IMR-90 (cell line): ENCODE data around the gene ETS1. TPM values are rescaled to one million over a fixed set of nuclear protein-coding genes. Genes with fewer than 3 reads are reported as not detected.

Experiments
- ATAC-seq: fragments of 200-7000 bp; cut with Tn5 transposase; 2 replicates; pipeline ENCODE4 v1.9.1; 2020; ENCODE audit warnings: low read depth, mild to moderate bottlenecking, moderate library complexity
- BruUV-seq: library from RNA; stranded (reverse); fragments of 400-500 nt; replicated peaks from 2 replicates; lab custom pipeline; 2021; lab: Mats Ljungman, UMichigan
- CTCF ChIA-PET: fragments of 300-600 bp; formaldehyde crosslinking; extraction: SDS; loops from one replicate; lab custom pipeline; 2021; ENCODE audit warnings: antibody characterized with exemption; lab: Yijun Ruan, JAX
- POLR2A ChIA-PET: fragments of 300-600 bp; sonication (Branson Sonifier 250); formaldehyde crosslinking; loops from one replicate; lab custom pipeline; 2022; ENCODE audit warnings: antibody characterized with exemption; ENCODE audit not compliant: unreplicated experiment; lab: Charles Lee
- DNase-seq: peaks from one replicate; pipeline ENCODE4 v3.0.0; 2013
- H2AFZ ChIP-seq: replicated peaks from 2 replicates; pipeline ENCODE3; 2013; ENCODE audit warnings: low read length, mild to moderate bottlenecking; ENCODE audit not compliant: poor library complexity
- H2AK5ac ChIP-seq: 2 replicates; pipeline ENCODE4 v1.6.1; 2013; ENCODE audit warnings: low read depth, low read length, inconsistent platforms
- H2AK9ac ChIP-seq: replicated peaks from 2 replicates; pipeline ENCODE3; 2013; ENCODE audit warnings: mild to moderate bottlenecking, low read depth, low read length, moderate library complexity; ENCODE audit not compliant: poor library complexity
- H2BK120ac ChIP-seq: 2 replicates; pipeline ENCODE4 v1.6.1; 2013; ENCODE audit warnings: low read depth, low read length, inconsistent platforms
- H2BK15ac ChIP-seq: 3 replicates; pipeline ENCODE4 v1.6.1; 2013; ENCODE audit warnings: low read depth, low read length, inconsistent platforms
- H2BK20ac ChIP-seq: 2 replicates; pipeline ENCODE4 v1.6.1; 2013; ENCODE audit warnings: low read depth, mild to moderate bottlenecking, inconsistent platforms, low read length, moderate library complexity
- H2BK5ac ChIP-seq: 2 replicates; pipeline ENCODE4 v1.6.1; 2013; ENCODE audit warnings: mild to moderate bottlenecking, low read depth, low read length, inconsistent platforms; ENCODE audit not compliant: poor library complexity, severe bottlenecking
- H3K14ac ChIP-seq: replicated peaks from 2 replicates; pipeline ENCODE4 v1.6.1; 2013; ENCODE audit warnings: low read depth, low read length, inconsistent platforms
- H3K18ac ChIP-seq: 2 replicates; pipeline ENCODE4 v1.6.1; 2013; ENCODE audit warnings: low read depth, low read length, control low read depth
- H3K23ac ChIP-seq: 2 replicates; pipeline ENCODE4 v1.6.1; 2013; ENCODE audit warnings: low read depth, low read length, inconsistent platforms
- H3K27ac ChIP-seq: 2 replicates; pipeline ENCODE4 v1.5.1; 2013; ENCODE audit warnings: mild to moderate bottlenecking, control low read depth, low read length; ENCODE audit not compliant: insufficient read depth
- H3K27me3 ChIP-seq: 2 replicates; pipeline ENCODE4 v1.6.1; 2013; ENCODE audit warnings: low read length; ENCODE audit not compliant: control insufficient read depth, insufficient read depth
- H3K36me3 ChIP-seq: 2 replicates; pipeline ENCODE4 v1.6.1; 2013; ENCODE audit warnings: low read length, mixed read lengths; ENCODE audit not compliant: control insufficient read depth, insufficient read depth
- H3K4ac ChIP-seq: 2 replicates; pipeline ENCODE4 v1.6.1; 2013; ENCODE audit warnings: low read depth, low read length, inconsistent platforms
- H3K4me1 ChIP-seq: 2 replicates; pipeline ENCODE4 v1.6.1; 2013; ENCODE audit warnings: low read length, mixed read lengths; ENCODE audit not compliant: control insufficient read depth, insufficient read depth
- H3K4me2 ChIP-seq: 2 replicates; pipeline ENCODE4 v1.6.1; 2013; ENCODE audit warnings: low read depth, mild to moderate bottlenecking, control low read depth, low read length, moderate library complexity
- H3K4me3 ChIP-seq: 2 replicates; pipeline ENCODE4 v1.5.1; 2013; ENCODE audit warnings: low read depth, mild to moderate bottlenecking, control low read depth, low read length, moderate library complexity; ENCODE audit not compliant: insufficient read depth
- H3K56ac ChIP-seq: 2 replicates; pipeline ENCODE4 v1.6.1; 2013; ENCODE audit warnings: low read length, inconsistent platforms; ENCODE audit not compliant: insufficient read depth; ENCODE audit errors: extremely low read depth
- H3K79me1 ChIP-seq, 2 experiments: 2 replicates each; pipeline ENCODE4 v1.6.1; 2013; ENCODE audit warnings: low read length in 2 of 2, inconsistent platforms in 1 of 2, low read depth in 1 of 2
- H3K9ac ChIP-seq: 2 replicates; pipeline ENCODE4 v1.6.1; 2013; ENCODE audit warnings: low read depth, low read length, control low read depth
- H3K9me1 ChIP-seq: 2 replicates; pipeline ENCODE4 v1.6.1; 2013; ENCODE audit warnings: low read length, inconsistent platforms; ENCODE audit not compliant: insufficient read depth
- H3K9me3 ChIP-seq: 2 replicates; pipeline ENCODE4 v1.6.1; 2013; ENCODE audit warnings: low read length; ENCODE audit not compliant: control insufficient read depth, insufficient read depth
- H4K20me1 ChIP-seq: 2 replicates; pipeline ENCODE4 v1.6.1; 2013; ENCODE audit warnings: low read length, inconsistent platforms; ENCODE audit not compliant: insufficient read depth
- H4K5ac ChIP-seq: 2 replicates; pipeline ENCODE4 v1.6.1; 2013; ENCODE audit warnings: mild to moderate bottlenecking, low read depth, low read length, control low read depth
- H4K8ac ChIP-seq, 2 experiments: 2 replicates each; pipeline ENCODE4 v1.6.1; 2013; ENCODE audit warnings: low read depth in 2 of 2, low read length in 2 of 2, control low read depth in 1 of 2, inconsistent platforms in 1 of 2
- H4K91ac ChIP-seq: 2 replicates; pipeline ENCODE4 v1.6.1; 2013; ENCODE audit warnings: low read depth, low read length, inconsistent platforms; ENCODE audit not compliant: insufficient read depth
- CEBPB ChIP-seq: IDR thresholded peaks from 2 replicates; pipeline ENCODE4 v1.6.1; 2012; ENCODE audit warnings: low read depth, low read length, improper control_type of control experiment
- CHD1 ChIP-seq: IDR thresholded peaks from 2 replicates; pipeline ENCODE4 v1.6.1; 2012; ENCODE audit warnings: low read depth, low read length, improper control_type of control experiment
- FOS ChIP-seq: fragments of 150-350 bp; IDR thresholded peaks from 2 replicates; pipeline ENCODE4 v1.6.1; 2016; ENCODE audit warnings: low read depth, low read length
- MAFK ChIP-seq: IDR thresholded peaks from 2 replicates; pipeline ENCODE4 v1.6.1; 2012; ENCODE audit warnings: low read depth, low read length, improper control_type of control experiment
- MAZ ChIP-seq: IDR thresholded peaks from 2 replicates; pipeline ENCODE4 v1.6.1; 2012; ENCODE audit warnings: low read depth, mild to moderate bottlenecking, low read length, improper control_type of control experiment, moderate library complexity, borderline replicate concordance
- MXI1 ChIP-seq: IDR thresholded peaks from 2 replicates; pipeline ENCODE4 v1.6.1; 2012; ENCODE audit warnings: low read depth, mild to moderate bottlenecking, low read length, moderate library complexity, borderline replicate concordance
- POLR2A ChIP-seq: IDR thresholded peaks from 2 replicates; pipeline ENCODE4 v1.6.1; 2012; ENCODE audit warnings: mild to moderate bottlenecking, low read depth, low read length
- RAD21 ChIP-seq: IDR thresholded peaks from 2 replicates; pipeline ENCODE4 v1.6.1; 2012; ENCODE audit warnings: low read length, improper control_type of control experiment
- RFX5 ChIP-seq: IDR thresholded peaks from 2 replicates; pipeline ENCODE4 v1.8.0; 2012; ENCODE audit warnings: low read depth, mild to moderate bottlenecking, low read length, moderate library complexity
- SMC3 ChIP-seq: fragments of 150-350 bp; IDR thresholded peaks from 2 replicates; pipeline ENCODE4 v1.6.1; 2016; ENCODE audit warnings: low read depth, mild to moderate bottlenecking, antibody characterized with exemption, low read length, moderate library complexity
- WGBS, 2 experiments: methylation state at CpG; one replicate each; pipeline versions ENCODE4 v1.1.5 to v1.1.7; 2013; ENCODE audit warnings: missing lambda C conversion rate in 2 of 2; ENCODE audit not compliant: insufficient read length in 1 of 2; ENCODE audit errors: extremely low coverage in 2 of 2; 5-methylcytosine and 5-hydroxymethylcytosine counted together
- dilution Hi-C: fragments of 300-500 bp; cut with HindIII; formaldehyde crosslinking; loops from one replicate; pipeline ENCODE4 v1.14.3; 2018; ENCODE audit warnings: low sequenced_read_pairs; ENCODE audit not compliant: unreplicated experiment
- in situ Hi-C: fragments of 300-500 bp; cut with MboI; formaldehyde crosslinking; loops from 3 replicates; pipeline ENCODE4 v1.14.3; 2019; ENCODE audit warnings: low sequenced_read_pairs, inconsistent platforms, mixed read lengths
- intact Hi-C: fragments of 100-400 bp; cut with micrococcal nuclease; formaldehyde crosslinking; loops from 2 replicates; pipeline ENCODE4 v1.10.0; 2022
- polyA plus RNA-seq, 3 experiments: library from polyadenylated mRNA; depleted of rRNA; stranded (reverse); fragments of >200 nt; gene quantifications; 2 replicates each; pipeline ENCODE4 v1.2.3, GENCODE V29; 2012; ENCODE audit warnings: low replicate concordance in 1 of 3
- total RNA-seq: library from RNA; depleted of rRNA; stranded (reverse); fragments of >200 nt; gene quantifications from 2 replicates; pipeline ENCODE4 v1.2.3, GENCODE V29; 2012
- TF ChIP-seq, protein P1 (sequence below): fragments of 150-350 bp; IDR thresholded peaks from 2 replicates; pipeline ENCODE4 v1.6.1; 2017; ENCODE audit warnings: mild to moderate bottlenecking, antibody characterized with exemption, low read length, low read depth
- TF ChIP-seq, protein P2 (sequence below): fragments of 150-350 bp; IDR thresholded peaks from 2 replicates; pipeline ENCODE4 v1.6.1; 2016; ENCODE audit warnings: low read depth, mild to moderate bottlenecking, low read length, moderate library complexity, borderline replicate concordance
- TF ChIP-seq, protein P3 (sequence below): conservative IDR thresholded peaks from 2 replicates; pipeline ENCODE4 v1.5.1; 2012; ENCODE audit warnings: mild to moderate bottlenecking, low read depth, low read length, improper control_type of control experiment

The ETS1 gene
- total and polyA plus RNA-seq, 2 of the 4 experiments (the other 2 are of a cell fraction): 41.2 to 56.3 TPM

DNA sequence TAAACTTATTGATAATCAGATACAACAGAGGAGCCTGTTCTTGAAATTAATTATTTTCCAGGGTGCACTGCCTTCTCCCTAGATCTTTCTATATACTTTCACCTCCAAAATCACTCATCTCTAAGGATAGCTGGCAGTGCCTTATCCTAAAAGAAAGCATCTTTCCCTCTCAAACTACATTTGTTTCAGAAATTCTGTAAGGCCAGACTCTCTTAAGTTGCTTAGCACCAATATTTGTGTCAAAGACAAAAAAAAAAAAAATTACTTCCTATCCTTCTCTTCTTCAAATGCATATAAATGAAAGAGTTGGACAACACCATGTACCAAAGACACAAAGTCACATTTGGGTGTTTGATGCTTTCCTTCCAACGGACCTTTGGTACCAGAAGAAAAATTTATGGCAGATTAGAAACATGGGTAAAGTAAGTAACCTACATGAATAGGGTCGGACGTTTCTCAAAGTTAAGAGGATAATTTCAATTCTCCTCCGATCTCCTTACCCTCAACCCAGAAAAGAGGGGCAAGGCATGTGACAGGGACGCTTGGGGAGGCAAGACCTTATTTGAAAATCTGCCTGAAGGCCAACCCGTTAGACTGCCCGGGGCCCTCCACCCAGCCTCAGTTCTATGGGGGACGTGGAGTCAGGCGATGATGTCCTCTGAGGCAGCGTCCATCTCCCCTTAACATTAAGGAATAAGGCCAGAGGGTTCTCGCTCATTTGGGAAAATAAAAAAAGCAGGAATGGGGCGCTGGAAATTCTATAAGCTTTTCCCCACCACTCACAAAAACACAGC lies 66.3 kb downstream of the ETS1 start:
- Histone ChIP-seq H3K9ac (peak overlapping the region; percentile 100), H3K9me1 (peaks cover 13% of the 10 kb centered on the region), H2AK5ac (peak overlapping the region; percentile 87), H3K27ac (peak overlapping the region; percentile 98), H3K4me2 (peak overlapping the region; percentile 99), H4K5ac (peak overlapping the region; percentile 87), H4K20me1 (peaks cover 42% of the 10 kb centered on the region), H4K8ac (peak overlapping the region; percentile 80 to 83), H3K4me1 (peaks cover 35% of the 10 kb centered on the region), H4K91ac (peak overlapping the region; percentile 91), H3K4me3 (peak overlapping the region; percentile 99), H2BK15ac (peak overlapping the region; percentile 45; the same call in 2 of the 3 replicates), H3K4ac (peak overlapping the region; percentile 92), H3K18ac (peak overlapping the region; percentile 93), H3K9me3 (no peaks in the 10 kb centered on the region), H3K36me3 (no peaks in the 10 kb centered on the region), H3K14ac (peak overlapping the region; percentile 99), H3K79me1 (peaks cover 0 to 28% of the 10 kb centered on the region in 2 experiments; a peak in 2 of 4 replicates), H3K27me3 (no peaks in the 10 kb centered on the region), H2AK9ac (peak overlapping the region; percentile 95), H2BK5ac (peak overlapping the region; percentile 97), H3K56ac (peak overlapping the region; percentile 97), H2BK20ac (peak overlapping the region; percentile 48), H2BK120ac (peak overlapping the region; percentile 83), H3K23ac (peak overlapping the region; percentile 97), H2AFZ (no peak overlapping the region)
- TSS peak; percentile 44 for BruUV-seq
- in situ Hi-C loops: loop anchor here (25.0 kb wide), 1 partner anchor 484 kb away; no protein-coding TSS in a partner anchor
- dilution Hi-C loops: no loop called here
- intact Hi-C loops: loop anchor here (1.0 to 10.0 kb wide), 5 partner anchors 58 to 314 kb away; no protein-coding TSS in a partner anchor
- ChIA-PET CTCF (interaction anchor here (1.4 kb wide), 2 partner anchors 110 to 348 kb away, joined by 3 to 5 read pairs; no protein-coding TSS in a partner anchor), POLR2A (interaction anchor here (0.6 kb wide), 1 partner anchor 12 kb away, joined by 13 read pairs; no protein-coding TSS in a partner anchor)
- DNase-seq (no peak), ATAC-seq (no peak)
- WGBS, 2 experiments: no CpG with 5 or more reads among the region's 12 CpGs
- no peak for TF ChIP-seq RFX5
- TF ChIP-seq FOS: no peak
- TF ChIP-seq, protein P1, sequence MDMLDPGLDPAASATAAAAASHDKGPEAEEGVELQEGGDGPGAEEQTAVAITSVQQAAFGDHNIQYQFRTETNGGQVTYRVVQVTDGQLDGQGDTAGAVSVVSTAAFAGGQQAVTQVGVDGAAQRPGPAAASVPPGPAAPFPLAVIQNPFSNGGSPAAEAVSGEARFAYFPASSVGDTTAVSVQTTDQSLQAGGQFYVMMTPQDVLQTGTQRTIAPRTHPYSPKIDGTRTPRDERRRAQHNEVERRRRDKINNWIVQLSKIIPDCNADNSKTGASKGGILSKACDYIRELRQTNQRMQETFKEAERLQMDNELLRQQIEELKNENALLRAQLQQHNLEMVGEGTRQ: no peak
- peak; percentile 86; the same call in 1 of the 2 replicates for TF ChIP-seq CHD1
- TF ChIP-seq MAFK: no peak
- TF ChIP-seq, protein P2, sequence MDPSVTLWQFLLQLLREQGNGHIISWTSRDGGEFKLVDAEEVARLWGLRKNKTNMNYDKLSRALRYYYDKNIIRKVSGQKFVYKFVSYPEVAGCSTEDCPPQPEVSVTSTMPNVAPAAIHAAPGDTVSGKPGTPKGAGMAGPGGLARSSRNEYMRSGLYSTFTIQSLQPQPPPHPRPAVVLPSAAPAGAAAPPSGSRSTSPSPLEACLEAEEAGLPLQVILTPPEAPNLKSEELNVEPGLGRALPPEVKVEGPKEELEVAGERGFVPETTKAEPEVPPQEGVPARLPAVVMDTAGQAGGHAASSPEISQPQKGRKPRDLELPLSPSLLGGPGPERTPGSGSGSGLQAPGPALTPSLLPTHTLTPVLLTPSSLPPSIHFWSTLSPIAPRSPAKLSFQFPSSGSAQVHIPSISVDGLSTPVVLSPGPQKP: no peak
- TF ChIP-seq, protein P3, sequence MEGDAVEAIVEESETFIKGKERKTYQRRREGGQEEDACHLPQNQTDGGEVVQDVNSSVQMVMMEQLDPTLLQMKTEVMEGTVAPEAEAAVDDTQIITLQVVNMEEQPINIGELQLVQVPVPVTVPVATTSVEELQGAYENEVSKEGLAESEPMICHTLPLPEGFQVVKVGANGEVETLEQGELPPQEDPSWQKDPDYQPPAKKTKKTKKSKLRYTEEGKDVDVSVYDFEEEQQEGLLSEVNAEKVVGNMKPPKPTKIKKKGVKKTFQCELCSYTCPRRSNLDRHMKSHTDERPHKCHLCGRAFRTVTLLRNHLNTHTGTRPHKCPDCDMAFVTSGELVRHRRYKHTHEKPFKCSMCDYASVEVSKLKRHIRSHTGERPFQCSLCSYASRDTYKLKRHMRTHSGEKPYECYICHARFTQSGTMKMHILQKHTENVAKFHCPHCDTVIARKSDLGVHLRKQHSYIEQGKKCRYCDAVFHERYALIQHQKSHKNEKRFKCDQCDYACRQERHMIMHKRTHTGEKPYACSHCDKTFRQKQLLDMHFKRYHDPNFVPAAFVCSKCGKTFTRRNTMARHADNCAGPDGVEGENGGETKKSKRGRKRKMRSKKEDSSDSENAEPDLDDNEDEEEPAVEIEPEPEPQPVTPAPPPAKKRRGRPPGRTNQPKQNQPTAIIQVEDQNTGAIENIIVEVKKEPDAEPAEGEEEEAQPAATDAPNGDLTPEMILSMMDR: 0 out of 2 replicates have a peak, but pooled peaks have one; percentile 9
- TF ChIP-seq CEBPB: no peak
- TF ChIP-seq RAD21: no peak; the same call in 1 of the 2 replicates
- no peak for TF ChIP-seq MAZ
- TF ChIP-seq SMC3: no peak; the same call in 1 of the 2 replicates
- TF ChIP-seq POLR2A: peak; percentile 5
- no peak for TF ChIP-seq MXI1
